ENCODE measurements around the gene NALCN. TPM values are rescaled to one million over a fixed set of nuclear protein-coding genes. Genes with fewer than 3 reads are reported as not detected.

The NALCN gene
- total and polyA plus RNA-seq, 4 donors: 0.09 to 0.92 (median 0.18) TPM

DNA sequence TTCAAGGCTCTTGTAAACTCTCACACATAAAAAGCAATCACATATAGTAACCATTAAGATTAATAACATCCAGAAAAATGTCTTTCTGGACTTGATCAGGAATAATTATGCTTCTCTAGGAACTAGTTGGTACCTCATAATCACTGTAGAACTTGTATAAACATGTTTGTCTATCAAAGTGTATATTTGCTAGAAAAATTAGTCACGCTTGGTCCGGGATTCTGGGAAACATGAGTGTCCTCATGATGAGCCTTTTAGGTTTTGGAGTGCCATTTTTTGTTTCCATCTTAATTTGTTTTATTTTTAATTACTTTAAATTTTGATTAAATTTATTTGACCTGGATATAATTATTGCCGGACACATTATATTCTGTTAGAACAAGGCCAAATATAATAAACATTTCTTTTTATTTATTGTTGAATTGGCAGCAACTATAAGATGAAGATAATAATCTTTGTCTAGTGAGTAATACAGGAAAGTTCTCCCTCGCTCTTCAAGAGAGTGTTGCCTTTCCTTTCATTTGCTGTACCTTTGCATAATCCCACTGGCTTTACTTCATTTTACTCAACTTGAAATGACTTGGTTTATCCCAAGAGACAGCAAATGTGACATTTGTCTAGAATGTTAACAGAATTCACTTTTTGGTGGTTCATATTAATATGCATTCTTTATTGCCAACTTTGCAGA, 207.0 kb downstream of the NALCN start:
- 70% methylated on average over 4 of the region's 4 CpGs for WGBS
- Histone ChIP-seq H3K9me3 (ENCODE audit: control insufficient read depth in 4 of 4, low read length in 3 of 4) (no peaks in the 10 kb centered on the region), H3K27ac (ENCODE audit: low read depth in 1 of 2, low read length in 2 of 2) (no peak overlapping the region), H3K4me3 (ENCODE audit: low read depth in 1 of 3, low read length in 3 of 3) (no peak overlapping the region), H3K4me1 (ENCODE audit: control insufficient read depth in 4 of 4, insufficient read depth in 4 of 4, low read length in 3 of 4) (no peaks in the 10 kb centered on the region), H3K9ac (ENCODE audit: low read depth in 1 of 2, low read length in 2 of 2) (no peak overlapping the region), H3K27me3 (ENCODE audit: control insufficient read depth in 4 of 4, insufficient read depth in 4 of 4, low read length in 3 of 4) (no peaks in the 10 kb centered on the region), H3K36me3 (ENCODE audit: control insufficient read depth in 4 of 4, insufficient read depth in 3 of 4, low read depth in 1 of 4, low read length in 3 of 4) (no peaks in the 10 kb centered on the region)
- TF ChIP-seq FOXA2 (IDR thresholded peaks at IDR 0.05) (no peak), FOXA1 (IDR thresholded peaks at IDR 0.05) (no peak), TAF1 (conservative IDR thresholded peaks at IDR 0.05) (no peak), HNF4A (conservative IDR thresholded peaks at IDR 0.05) (no peak), NR2F2 (IDR thresholded peaks at IDR 0.05) (no peak), JUND (IDR thresholded peaks at IDR 0.05) (no peak), YY1 (IDR thresholded peaks at IDR 0.05) (no peak), HNF4G (IDR thresholded peaks at IDR 0.05) (no peak), EGR1 (IDR thresholded peaks at IDR 0.05; ENCODE audit: low read depth in 2 of 2) (no peak), RXRA (IDR thresholded peaks at IDR 0.05) (no peak)
- TF ChIP-seq, protein P1, sequence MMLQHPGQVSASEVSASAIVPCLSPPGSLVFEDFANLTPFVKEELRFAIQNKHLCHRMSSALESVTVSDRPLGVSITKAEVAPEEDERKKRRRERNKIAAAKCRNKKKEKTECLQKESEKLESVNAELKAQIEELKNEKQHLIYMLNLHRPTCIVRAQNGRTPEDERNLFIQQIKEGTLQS (IDR thresholded peaks at IDR 0.05): no peak
- TF ChIP-seq, protein P2, sequence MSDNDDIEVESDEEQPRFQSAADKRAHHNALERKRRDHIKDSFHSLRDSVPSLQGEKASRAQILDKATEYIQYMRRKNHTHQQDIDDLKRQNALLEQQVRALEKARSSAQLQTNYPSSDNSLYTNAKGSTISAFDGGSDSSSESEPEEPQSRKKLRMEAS (IDR thresholded peaks at IDR 0.05): no peak
- TF ChIP-seq, protein P3, sequence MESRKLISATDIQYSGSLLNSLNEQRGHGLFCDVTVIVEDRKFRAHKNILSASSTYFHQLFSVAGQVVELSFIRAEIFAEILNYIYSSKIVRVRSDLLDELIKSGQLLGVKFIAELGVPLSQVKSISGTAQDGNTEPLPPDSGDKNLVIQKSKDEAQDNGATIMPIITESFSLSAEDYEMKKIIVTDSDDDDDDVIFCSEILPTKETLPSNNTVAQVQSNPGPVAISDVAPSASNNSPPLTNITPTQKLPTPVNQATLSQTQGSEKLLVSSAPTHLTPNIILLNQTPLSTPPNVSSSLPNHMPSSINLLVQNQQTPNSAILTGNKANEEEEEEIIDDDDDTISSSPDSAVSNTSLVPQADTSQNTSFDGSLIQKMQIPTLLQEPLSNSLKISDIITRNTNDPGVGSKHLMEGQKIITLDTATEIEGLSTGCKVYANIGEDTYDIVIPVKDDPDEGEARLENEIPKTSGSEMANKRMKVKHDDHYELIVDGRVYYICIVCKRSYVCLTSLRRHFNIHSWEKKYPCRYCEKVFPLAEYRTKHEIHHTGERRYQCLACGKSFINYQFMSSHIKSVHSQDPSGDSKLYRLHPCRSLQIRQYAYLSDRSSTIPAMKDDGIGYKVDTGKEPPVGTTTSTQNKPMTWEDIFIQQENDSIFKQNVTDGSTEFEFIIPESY (IDR thresholded peaks at IDR 0.05): no peak
- DNase-seq (ENCODE audit: low spot score): no peak

DNA sequence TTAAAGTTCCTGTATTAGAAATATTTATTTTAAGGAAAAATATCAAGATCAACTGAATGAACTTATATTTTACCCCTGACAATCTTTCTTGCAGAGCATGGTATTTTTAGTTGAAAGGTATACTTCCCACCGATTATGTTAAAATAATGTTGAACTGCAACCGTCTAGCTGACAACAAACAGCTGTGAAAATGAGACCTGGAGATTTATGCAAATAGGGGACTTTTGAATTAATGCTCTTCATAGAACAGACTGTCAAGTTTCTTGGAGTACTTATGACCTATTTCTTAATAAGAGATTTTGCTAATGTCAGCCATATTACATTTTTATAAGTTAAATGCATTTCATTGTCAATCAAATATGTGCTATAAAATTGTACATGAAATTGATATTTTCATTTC, 210.9 kb downstream of the NALCN start:
- WGBS: 78% methylated on average over 2 of the region's 2 CpGs
- Histone ChIP-seq H3K4me1 (ENCODE audit: control insufficient read depth in 4 of 4, insufficient read depth in 4 of 4, low read length in 3 of 4) (no peaks in the 10 kb centered on the region), H3K9ac (ENCODE audit: low read depth in 1 of 2, low read length in 2 of 2) (no peak overlapping the region), H3K27me3 (ENCODE audit: control insufficient read depth in 4 of 4, insufficient read depth in 4 of 4, low read length in 3 of 4) (peaks cover 0 to 3% (median 0%) of the 10 kb centered on the region in 4 donors), H3K36me3 (ENCODE audit: control insufficient read depth in 4 of 4, insufficient read depth in 3 of 4, low read depth in 1 of 4, low read length in 3 of 4) (no peaks in the 10 kb centered on the region), H3K27ac (ENCODE audit: low read depth in 1 of 2, low read length in 2 of 2) (no peak overlapping the region), H3K9me3 (ENCODE audit: control insufficient read depth in 4 of 4, low read length in 3 of 4) (no peaks in the 10 kb centered on the region), H3K4me3 (ENCODE audit: low read depth in 1 of 3, low read length in 3 of 3) (no peak overlapping the region)
- TF ChIP-seq, protein P1 (IDR thresholded peaks at IDR 0.05): no peak
- TF ChIP-seq GABPA (IDR thresholded peaks at IDR 0.05 in 1 of 2, conservative IDR thresholded peaks at IDR 0.05 in 1 of 2): no peak
- no peak for TF ChIP-seq HNF4A (conservative IDR thresholded peaks at IDR 0.05)
- TF ChIP-seq, protein P4, sequence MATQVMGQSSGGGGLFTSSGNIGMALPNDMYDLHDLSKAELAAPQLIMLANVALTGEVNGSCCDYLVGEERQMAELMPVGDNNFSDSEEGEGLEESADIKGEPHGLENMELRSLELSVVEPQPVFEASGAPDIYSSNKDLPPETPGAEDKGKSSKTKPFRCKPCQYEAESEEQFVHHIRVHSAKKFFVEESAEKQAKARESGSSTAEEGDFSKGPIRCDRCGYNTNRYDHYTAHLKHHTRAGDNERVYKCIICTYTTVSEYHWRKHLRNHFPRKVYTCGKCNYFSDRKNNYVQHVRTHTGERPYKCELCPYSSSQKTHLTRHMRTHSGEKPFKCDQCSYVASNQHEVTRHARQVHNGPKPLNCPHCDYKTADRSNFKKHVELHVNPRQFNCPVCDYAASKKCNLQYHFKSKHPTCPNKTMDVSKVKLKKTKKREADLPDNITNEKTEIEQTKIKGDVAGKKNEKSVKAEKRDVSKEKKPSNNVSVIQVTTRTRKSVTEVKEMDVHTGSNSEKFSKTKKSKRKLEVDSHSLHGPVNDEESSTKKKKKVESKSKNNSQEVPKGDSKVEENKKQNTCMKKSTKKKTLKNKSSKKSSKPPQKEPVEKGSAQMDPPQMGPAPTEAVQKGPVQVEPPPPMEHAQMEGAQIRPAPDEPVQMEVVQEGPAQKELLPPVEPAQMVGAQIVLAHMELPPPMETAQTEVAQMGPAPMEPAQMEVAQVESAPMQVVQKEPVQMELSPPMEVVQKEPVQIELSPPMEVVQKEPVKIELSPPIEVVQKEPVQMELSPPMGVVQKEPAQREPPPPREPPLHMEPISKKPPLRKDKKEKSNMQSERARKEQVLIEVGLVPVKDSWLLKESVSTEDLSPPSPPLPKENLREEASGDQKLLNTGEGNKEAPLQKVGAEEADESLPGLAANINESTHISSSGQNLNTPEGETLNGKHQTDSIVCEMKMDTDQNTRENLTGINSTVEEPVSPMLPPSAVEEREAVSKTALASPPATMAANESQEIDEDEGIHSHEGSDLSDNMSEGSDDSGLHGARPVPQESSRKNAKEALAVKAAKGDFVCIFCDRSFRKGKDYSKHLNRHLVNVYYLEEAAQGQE (IDR thresholded peaks at IDR 0.05): no peak
- TF ChIP-seq TAF1 (conservative IDR thresholded peaks at IDR 0.05): no peak
- no peak for TF ChIP-seq RAD21 (IDR thresholded peaks at IDR 0.05)
- no peak for TF ChIP-seq EGR1 (IDR thresholded peaks at IDR 0.05; ENCODE audit: low read depth in 2 of 2)
- no peak for TF ChIP-seq RXRA (IDR thresholded peaks at IDR 0.05)
- TF ChIP-seq FOXA1 (IDR thresholded peaks at IDR 0.05): no peak
- no peak for TF ChIP-seq JUND (IDR thresholded peaks at IDR 0.05)
- TF ChIP-seq FOXA2 (IDR thresholded peaks at IDR 0.05): no peak
- TF ChIP-seq, protein P3 (IDR thresholded peaks at IDR 0.05): no peak
- TF ChIP-seq, protein P5, sequence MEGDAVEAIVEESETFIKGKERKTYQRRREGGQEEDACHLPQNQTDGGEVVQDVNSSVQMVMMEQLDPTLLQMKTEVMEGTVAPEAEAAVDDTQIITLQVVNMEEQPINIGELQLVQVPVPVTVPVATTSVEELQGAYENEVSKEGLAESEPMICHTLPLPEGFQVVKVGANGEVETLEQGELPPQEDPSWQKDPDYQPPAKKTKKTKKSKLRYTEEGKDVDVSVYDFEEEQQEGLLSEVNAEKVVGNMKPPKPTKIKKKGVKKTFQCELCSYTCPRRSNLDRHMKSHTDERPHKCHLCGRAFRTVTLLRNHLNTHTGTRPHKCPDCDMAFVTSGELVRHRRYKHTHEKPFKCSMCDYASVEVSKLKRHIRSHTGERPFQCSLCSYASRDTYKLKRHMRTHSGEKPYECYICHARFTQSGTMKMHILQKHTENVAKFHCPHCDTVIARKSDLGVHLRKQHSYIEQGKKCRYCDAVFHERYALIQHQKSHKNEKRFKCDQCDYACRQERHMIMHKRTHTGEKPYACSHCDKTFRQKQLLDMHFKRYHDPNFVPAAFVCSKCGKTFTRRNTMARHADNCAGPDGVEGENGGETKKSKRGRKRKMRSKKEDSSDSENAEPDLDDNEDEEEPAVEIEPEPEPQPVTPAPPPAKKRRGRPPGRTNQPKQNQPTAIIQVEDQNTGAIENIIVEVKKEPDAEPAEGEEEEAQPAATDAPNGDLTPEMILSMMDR (IDR thresholded peaks at IDR 0.05; ENCODE audit: low read depth, low read length, missing input control): no peak
- DNase-seq (ENCODE audit: low spot score): no peak

Data from liver (tissue), 9 donors.